ENCODE results near the gene B3GALT4. TPM values are rescaled to one million over a fixed set of nuclear protein-coding genes. Genes with fewer than 3 reads are reported as not detected.

Gene B3GALT4
- total and polyA plus RNA-seq, 2 of the 13 experiments (the other 11 are each of a cell fraction or from before 2014, with no cell fraction given) = 0.04 to 0.27 TPM

GRCh38 chr6:33273129-33273923 lies 3.6 kb upstream of the B3GALT4 start:
- POLR2A ChIA-PET = interaction anchor here (0.6 to 3.9 kb wide), 10 partner anchors 9 to 75 kb away, joined by 3 to 94 read pairs (median 21); partner anchors contain the start of genes PFDN6, TAPBP, WDR46 and ZBTB22
- no TSS peak for BruUV-seq (replicated peaks)
- Histone ChIP-seq H3K9me3 (ENCODE audit: low read length) (no peaks in the 10 kb centered on the region), H3K79me2 (ENCODE audit: insufficient read depth, low read length) (peaks cover 46% of the 10 kb centered on the region), H3K27ac (ENCODE audit: extremely low read length, insufficient read depth, low read length) (peak overlapping the region; percentile 95), H3K4me3 (replicated peaks in 1 of 3; ENCODE audit: insufficient read depth in 1 of 3, low read depth in 2 of 3, low read length in 3 of 3) (peak overlapping the region; percentile 75 to 89 (median 80)), H2AFZ (ENCODE audit: low read length) (no peak overlapping the region), H3K4me2 (ENCODE audit: low read depth, low read length) (peak overlapping the region; percentile 89), H3K27me3 (ENCODE audit: control insufficient read depth in 1 of 2, insufficient read depth in 2 of 2, low read length in 2 of 2) (no peaks in the 10 kb centered on the region; a peak in 1 of 5 replicates), H3K36me3 (replicated peaks in 1 of 2; ENCODE audit: control insufficient read depth in 1 of 2, insufficient read depth in 2 of 2, low read length in 2 of 2) (peaks cover 20 to 47% of the 10 kb centered on the region in 2 experiments), H4K20me1 (ENCODE audit: insufficient read depth, low read length) (peaks cover 33% of the 10 kb centered on the region), H3K4me1 (ENCODE audit: insufficient read depth, low read length) (peaks cover 48% of the 10 kb centered on the region), H3K9ac (ENCODE audit: insufficient read depth, low read depth, low read length) (peak overlapping the region; percentile 95)
- intact Hi-C loops (cut with micrococcal nuclease; ENCODE audit: unreplicated experiment) (loop anchor here (5.0 kb wide), 1 partner anchor 39 kb away; the partner anchor contains the start of gene TAPBP), in situ Hi-C loops (cut with HindIII; ENCODE audit: extremely low pct_ligation_motif_present, low pct_unique_long_range_greater_than_20kb) (no loop called here)
- ATAC-seq (no peak), FAIRE-seq (no peak), DNase-seq (ENCODE audit: low spot score) (no peak)
- CTCF ChIA-PET (ENCODE audit: low intra/inter-chr PET ratio, low total read pairs) = no interaction called here
- WGBS (ENCODE audit: low lambda C conversion rate) = 32% methylated on average over 11 of the region's 11 CpGs
- TF ChIP-seq MAX (IDR thresholded peaks at IDR 0.05) = 0 out of 2 replicates have a peak, but pooled peaks have one; percentile 5
- 0 out of 2 replicates have a peak, but pooled peaks have one; percentile 26 for TF ChIP-seq SIN3A (IDR thresholded peaks at IDR 0.05; ENCODE audit: borderline replicate concordance, low read depth, low read length)
- no peak for TF ChIP-seq ZNF660 (CRISPR knock-in tag; IDR thresholded peaks at IDR 0.05; ENCODE audit: borderline replicate concordance, low read depth)
- peak; percentile 23; the same call in 1 of the 2 replicates for TF ChIP-seq KAT8 (CRISPR knock-in tag; IDR thresholded peaks at IDR 0.05)
- 0 out of 2 replicates have a peak, but pooled peaks have one; percentile 9 for TF ChIP-seq PAF1 (CRISPR knock-in tag; IDR thresholded peaks at IDR 0.05)
- TF ChIP-seq FOXO4 (CRISPR knock-in tag; conservative IDR thresholded peaks at IDR 0.05) = no peak
- TF ChIP-seq ZBTB26 (CRISPR knock-in tag; IDR thresholded peaks at IDR 0.05; ENCODE audit: borderline replicate concordance) = no peak
- TF ChIP-seq SNRNP70 (IDR thresholded peaks at IDR 0.05; ENCODE audit: low read depth, low read length) = no peak
- TF ChIP-seq POGK (CRISPR knock-in tag; conservative IDR thresholded peaks at IDR 0.05) = 0 out of 2 replicates have a peak, but pooled peaks have one; percentile 32
- no peak for TF ChIP-seq HNF4A (CRISPR knock-in tag; IDR thresholded peaks at IDR 0.05)
- TF ChIP-seq POLR2AphosphoS5 (IDR thresholded peaks at IDR 0.05; ENCODE audit: low read depth, low read length) = peak; percentile 21; the same call in 1 of the 2 replicates
